ENCODE results near the gene PTAR1. TPM values are rescaled to one million over a fixed set of nuclear protein-coding genes. Genes with fewer than 3 reads are reported as not detected.
A peak's percentile ranks its signal among the peaks of the same experiment; 100 is the strongest.

Gene PTAR1
- polyA plus RNA-seq, 4 donors, result 3.6 to 28.8 (median 5.8) TPM

GRCh38 chr9:69671311-69671878 is 88.4 kb downstream of the PTAR1 start:
- H3K9me3 ChIP-seq (ENCODE audit: control insufficient read depth in 2 of 2, insufficient read depth in 1 of 2, low read depth in 1 of 2, low read length in 1 of 2), result no peaks in the 10 kb centered on the region
- H3K4me3 ChIP-seq (ENCODE audit: low read depth in 1 of 3, low read length in 3 of 3), result peak overlapping the region in 2 of 3 donors; percentile 56 to 68
- H3K36me3 ChIP-seq (ENCODE audit: control insufficient read depth in 3 of 3, insufficient read depth in 2 of 3, low read depth in 1 of 3, low read length in 3 of 3), result no peaks in the 10 kb centered on the region
- 43 to 51% (median 47%) methylated on average over 15 of the region's 15 CpGs for WGBS, 3 donors
- H3K27me3 ChIP-seq (ENCODE audit: control insufficient read depth in 3 of 3, insufficient read depth in 3 of 3, low read length in 3 of 3), result peaks cover 0 to 30% (median 7%) of the 10 kb centered on the region in 3 donors
- peak overlapping the region in 2 of 3 donors; percentile 18 to 65 for H3K27ac ChIP-seq (ENCODE audit: low read depth in 1 of 3, low read length in 2 of 3)
- DNase-seq (peak; percentile 10 to 19), FAIRE-seq (no peak)
- peaks cover 0 to 7% (median 4%) of the 10 kb centered on the region in 3 donors for H3K4me1 ChIP-seq (ENCODE audit: control insufficient read depth in 3 of 3, insufficient read depth in 2 of 3, low read depth in 1 of 3, low read length in 2 of 3)

DNA sequence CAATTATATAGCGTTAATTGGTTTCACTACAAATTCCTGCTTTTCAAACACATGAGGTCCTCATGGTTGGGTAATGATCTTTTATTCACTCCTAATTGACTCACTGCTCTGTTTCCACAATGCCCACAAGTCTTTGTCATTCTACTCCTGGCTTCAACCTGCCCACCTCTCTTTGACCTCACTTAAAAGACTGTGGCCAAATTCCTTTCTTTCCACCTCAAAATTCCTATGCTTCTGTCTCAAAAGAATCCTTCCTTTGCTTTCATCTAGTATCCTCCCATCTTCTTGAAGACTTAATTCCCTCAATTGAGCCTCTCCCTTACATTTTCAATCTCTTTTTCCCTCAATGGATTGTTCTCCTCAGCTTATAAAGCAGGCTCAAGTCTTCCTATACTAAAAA is 92.5 kb downstream of the PTAR1 start:
- Histone ChIP-seq H3K27ac (ENCODE audit: low read depth in 1 of 3, low read length in 2 of 3) (no peak overlapping the region), H3K36me3 (ENCODE audit: control insufficient read depth in 3 of 3, insufficient read depth in 2 of 3, low read depth in 1 of 3, low read length in 3 of 3) (no peaks in the 10 kb centered on the region), H3K9me3 (ENCODE audit: control insufficient read depth in 2 of 2, insufficient read depth in 1 of 2, low read depth in 1 of 2, low read length in 1 of 2) (no peaks in the 10 kb centered on the region), H3K4me3 (ENCODE audit: low read depth in 1 of 3, low read length in 3 of 3) (no peak overlapping the region), H3K27me3 (ENCODE audit: control insufficient read depth in 3 of 3, insufficient read depth in 3 of 3, low read length in 3 of 3) (peaks cover 0 to 35% (median 5%) of the 10 kb centered on the region in 3 donors), H3K4me1 (ENCODE audit: control insufficient read depth in 3 of 3, insufficient read depth in 2 of 3, low read depth in 1 of 3, low read length in 2 of 3) (peaks cover 0 to 3% (median 0%) of the 10 kb centered on the region in 3 donors)
- WGBS, 3 donors, result 92 to 100% (median 93%) methylated on average over 1 of the region's 1 CpG
- FAIRE-seq, result no peak
- DNase-seq, result no peak

- Histone ChIP-seq H3K9me3 (ENCODE audit: control insufficient read depth in 2 of 2, insufficient read depth in 1 of 2, low read depth in 1 of 2, low read length in 1 of 2) (no peaks in the 10 kb centered on the region), H3K27me3 (ENCODE audit: control insufficient read depth in 3 of 3, insufficient read depth in 3 of 3, low read length in 3 of 3) (peaks cover 0 to 10% (median 2%) of the 10 kb centered on the region in 3 donors), H3K27ac (ENCODE audit: low read depth in 1 of 3, low read length in 2 of 3) (no peak overlapping the region), H3K4me1 (ENCODE audit: control insufficient read depth in 3 of 3, insufficient read depth in 2 of 3, low read depth in 1 of 3, low read length in 2 of 3) (peaks cover 0 to 3% (median 0%) of the 10 kb centered on the region in 3 donors), H3K36me3 (ENCODE audit: control insufficient read depth in 3 of 3, insufficient read depth in 2 of 3, low read depth in 1 of 3, low read length in 3 of 3) (no peaks in the 10 kb centered on the region), H3K4me3 (ENCODE audit: low read depth in 1 of 3, low read length in 3 of 3) (no peak overlapping the region)
- no peak for FAIRE-seq
- 32 to 42% (median 38%) methylated on average over 2 of the region's 2 CpGs for WGBS, 3 donors
- no peak for DNase-seq
Measured at GRCh38 chr9:69660304-69660703, 99.5 kb downstream of the PTAR1 start.

Other genes with a start within 250 kb of the PTAR1 start
- 1 to 10 TPM in 2 of 4 donors, under 1 TPM in 1, not detected in 1; 0.27 to 6.7 (median 3.7) TPM for gene APBA1, start 87.6 kb downstream of the PTAR1 start, polyA plus RNA-seq
- not detected for gene CFAP95, start 60.8 kb upstream of the PTAR1 start, polyA plus RNA-seq